BJ (cell line): ENCODE results near the gene AMN. TPM values are rescaled to one million over a fixed set of nuclear protein-coding genes. Genes with fewer than 3 reads are reported as not detected.
A peak's percentile ranks its signal among the peaks of the same experiment; 100 is the strongest.

Experiments
- CTCF ChIA-PET: fragments of 350-600 bp; formaldehyde crosslinking; extraction: SDS; loops from one replicate; lab custom pipeline; 2021; ENCODE audit warnings: antibody characterized with exemption, inconsistent platforms; lab: Yijun Ruan, JAX
- POLR2A ChIA-PET: fragments of 300-600 bp; sonication (Branson Sonifier 250); formaldehyde crosslinking; extraction: SDS; loops from one replicate; lab custom pipeline; 2021; ENCODE audit warnings: antibody characterized with exemption; lab: Charles Lee
- DNase-seq: peaks from one replicate; pipeline ENCODE4 v3.0.0-alpha.2; 2011; ENCODE audit warnings: low read depth
- H3K27me3 ChIP-seq: 2 replicates; pipeline ENCODE4 v1.6.0; 2011; ENCODE audit warnings: low read length; ENCODE audit not compliant: control insufficient read depth, insufficient read depth
- H3K36me3 ChIP-seq: 2 replicates; pipeline ENCODE4 v1.5.1; 2011; ENCODE audit warnings: low read length; ENCODE audit not compliant: control insufficient read depth, insufficient read depth
- H3K4me3 ChIP-seq: 2 replicates; pipeline ENCODE4 v1.5.1; 2011; ENCODE audit warnings: low read depth, mild to moderate bottlenecking, control low read depth, low read length
- CTCF ChIP-seq: IDR thresholded peaks from 2 replicates; pipeline ENCODE4 v1.5.1; 2011; ENCODE audit warnings: low read depth, mild to moderate bottlenecking, control low read depth, inconsistent platforms, low read length, moderate library complexity; ENCODE audit not compliant: insufficient read depth
- polyA plus RNA-seq: library from polyadenylated mRNA; depleted of rRNA; stranded (reverse); fragments of >200 nt; gene quantifications from 2 replicates; pipeline ENCODE4 v1.2.3, GENCODE V29; 2011

AMN gene
- polyA plus RNA-seq, 1 experiment = 0.17 TPM

- CTCF ChIA-PET = interaction anchor here (1.0 to 2.4 kb wide), 2 partner anchors 9 to 12 kb away, joined by 3 to 7 read pairs; no protein-coding TSS in a partner anchor
- peaks cover 24% of the 10 kb centered on the region for H3K27me3 ChIP-seq
Observed at GRCh38 chr14:102927346-102927877, 4.9 kb downstream of the AMN start.

DNA sequence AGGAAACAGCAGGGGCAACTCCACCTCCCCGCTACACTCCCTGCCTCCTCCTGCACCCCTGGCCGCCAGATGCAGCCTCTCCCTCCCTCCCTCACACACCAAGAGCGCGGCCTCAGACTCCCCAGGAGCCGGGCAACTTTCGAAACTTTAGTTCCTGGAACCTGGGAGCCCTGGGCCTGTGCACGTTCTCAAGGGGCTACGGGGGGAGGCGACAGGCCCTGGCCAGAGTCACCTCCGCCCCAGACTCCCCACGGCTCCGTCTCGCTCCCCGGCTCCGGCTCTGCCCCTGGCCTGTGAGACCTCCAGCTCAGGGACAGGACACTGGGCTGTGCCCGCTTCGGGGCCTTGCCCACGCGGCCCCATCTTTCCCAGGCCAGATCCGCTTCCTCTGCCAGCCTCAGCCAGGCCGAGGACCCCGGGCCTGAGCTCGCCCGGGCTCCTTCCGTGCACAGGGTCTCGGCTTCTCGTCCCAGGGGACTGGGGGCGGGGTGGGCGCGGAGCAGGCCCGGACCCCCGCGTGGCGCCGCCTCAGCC, 5.5 kb downstream of the AMN start:
- peaks cover 5% of the 10 kb centered on the region for H3K36me3 ChIP-seq
- ChIA-PET POLR2A (no interaction called here), CTCF (interaction anchor here (1.0 to 2.4 kb wide), 2 partner anchors 9 to 234 kb away, joined by 3 to 7 read pairs; no protein-coding TSS in a partner anchor)
- DNase-seq = no peak
- H3K27me3 ChIP-seq = peaks cover 22% of the 10 kb centered on the region
- H3K4me3 ChIP-seq = peak overlapping the region; percentile 39
- no peak for TF ChIP-seq CTCF

More at GRCh38 chr14:102927346-102927877, 4.9 kb downstream of the AMN start:
- Histone ChIP-seq H3K4me3 (no peak overlapping the region), H3K36me3 (peaks cover 2% of the 10 kb centered on the region; the same call in 1 of the 2 replicates)
- no peak for DNase-seq
- POLR2A ChIA-PET = no interaction called here
- no peak for TF ChIP-seq CTCF

- POLR2A ChIA-PET = no interaction called here
- peak overlapping the region; percentile 39 for H3K4me3 ChIP-seq
- CTCF ChIA-PET = interaction anchor here (1.0 to 2.4 kb wide), 2 partner anchors 10 to 234 kb away, joined by 3 to 7 read pairs; no protein-coding TSS in a partner anchor
- peaks cover 8% of the 10 kb centered on the region for H3K36me3 ChIP-seq
- peaks cover 16% of the 10 kb centered on the region for H3K27me3 ChIP-seq
- DNase-seq = no peak
- TF ChIP-seq CTCF = no peak
Observed at GRCh38 chr14:102928412-102929240, 6.2 kb downstream of the AMN start.

DNA sequence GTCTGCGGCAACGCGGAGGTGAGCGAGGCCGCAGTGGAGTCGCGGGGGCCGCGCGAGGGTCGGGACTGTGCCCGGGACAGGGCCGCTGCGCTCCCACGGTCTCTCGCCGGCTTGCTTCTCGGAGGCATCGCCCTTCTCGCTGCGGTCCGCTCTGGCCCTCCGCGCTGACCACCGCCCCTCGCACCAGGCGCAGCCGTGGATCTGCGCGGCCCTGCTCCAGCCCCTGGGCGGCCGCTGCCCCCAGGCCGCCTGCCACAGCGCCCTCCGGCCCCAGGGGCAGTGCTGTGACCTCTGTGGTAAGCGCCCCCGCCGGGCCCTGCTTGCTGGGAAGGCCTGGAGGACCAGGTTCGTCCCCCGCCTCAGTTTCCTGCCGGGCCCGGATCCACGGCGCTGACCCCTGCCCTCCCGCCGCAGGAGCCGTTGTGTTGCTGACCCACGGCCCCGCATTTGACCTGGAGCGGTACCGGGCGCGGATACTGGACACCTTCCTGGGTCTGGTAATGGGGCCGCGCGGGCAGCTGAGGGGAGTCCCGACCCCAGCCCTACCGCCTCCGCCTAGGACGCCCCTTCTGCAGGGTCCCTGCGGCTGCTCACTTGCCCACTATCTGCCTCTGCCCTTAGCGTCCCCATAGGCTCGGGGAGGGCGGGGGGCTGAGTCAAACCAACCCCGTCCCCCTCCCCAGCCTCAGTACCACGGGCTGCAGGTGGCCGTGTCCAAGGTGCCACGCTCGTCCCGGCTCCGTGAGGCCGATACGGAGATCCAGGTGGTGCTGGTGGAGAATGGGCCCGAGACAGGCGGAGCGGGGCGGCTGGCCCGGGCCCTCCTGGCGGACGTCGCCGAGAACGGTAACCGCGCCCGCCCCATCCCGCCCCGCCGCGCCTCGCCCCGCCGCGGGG, 7.0 kb downstream of the AMN start:
- CTCF ChIA-PET = no interaction called here
- POLR2A ChIA-PET = no interaction called here
- TF ChIP-seq CTCF = no peak
- Histone ChIP-seq H3K4me3 (no peak overlapping the region), H3K27me3 (peaks cover 10% of the 10 kb centered on the region), H3K36me3 (peaks cover 10% of the 10 kb centered on the region)
- no peak for DNase-seq
